Activated T-helper 1 cell treated with anti-CD3 and anti-CD28 coated beads, Interleukin-2, amount 50 U/mL, for 16 hours (primary cell): Measurements from ENCODE around the gene BPIFA2.
"Not testable (repeated sequence)": the region's sequence is repeated elsewhere in the genome, so short reads cannot be mapped to it uniquely, and the experiment has no call there.

Experiments used
- DNase-seq, 2 donors: peaks; one replicate each; pipeline ENCODE4 v3.0.0-alpha.2; 2020; ENCODE audit warnings: low read depth in 1 of 2, low spot score in 1 of 2

Gene BPIFA2, protein sequence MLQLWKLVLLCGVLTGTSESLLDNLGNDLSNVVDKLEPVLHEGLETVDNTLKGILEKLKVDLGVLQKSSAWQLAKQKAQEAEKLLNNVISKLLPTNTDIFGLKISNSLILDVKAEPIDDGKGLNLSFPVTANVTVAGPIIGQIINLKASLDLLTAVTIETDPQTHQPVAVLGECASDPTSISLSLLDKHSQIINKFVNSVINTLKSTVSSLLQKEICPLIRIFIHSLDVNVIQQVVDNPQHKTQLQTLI

GRCh38 chr20:33167859-33168258 lies at the start of gene BPIFA2:
Gene BPIFA2 (plus strand): TSS chr20:33168159. CDS start chr20:33169146, 987 bp downstream.
- DNase-seq: no peak

- DNase-seq: no peak
Observed at GRCh38 chr20:33119725-33120720, 47.9 kb upstream of the BPIFA2 start.

- DNase-seq: no peak
Observed at GRCh38 chr20:33120934-33121333, 47.0 kb upstream of the BPIFA2 start.

DNA sequence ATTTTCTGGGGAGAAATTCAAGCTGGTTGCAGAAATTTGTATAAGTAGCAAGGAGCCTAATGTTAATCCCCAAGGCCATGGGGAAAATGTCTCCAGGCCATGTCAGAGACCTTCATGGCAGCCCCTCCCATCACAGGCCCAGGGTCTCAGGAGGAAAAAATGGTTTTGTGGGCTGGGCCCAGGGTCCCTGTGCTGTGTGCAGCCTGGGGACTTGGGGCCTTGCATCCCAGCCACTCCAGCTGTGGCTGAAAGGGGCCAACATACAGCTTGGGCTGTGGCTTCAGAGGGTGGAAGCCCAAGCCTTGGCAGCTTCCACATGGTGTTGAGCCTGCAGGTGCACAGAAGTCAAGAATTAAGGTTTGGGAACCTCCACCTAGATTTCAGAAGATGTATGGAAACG lies 45.7 kb upstream of the BPIFA2 start:
- not testable (repeated sequence) for DNase-seq

DNA sequence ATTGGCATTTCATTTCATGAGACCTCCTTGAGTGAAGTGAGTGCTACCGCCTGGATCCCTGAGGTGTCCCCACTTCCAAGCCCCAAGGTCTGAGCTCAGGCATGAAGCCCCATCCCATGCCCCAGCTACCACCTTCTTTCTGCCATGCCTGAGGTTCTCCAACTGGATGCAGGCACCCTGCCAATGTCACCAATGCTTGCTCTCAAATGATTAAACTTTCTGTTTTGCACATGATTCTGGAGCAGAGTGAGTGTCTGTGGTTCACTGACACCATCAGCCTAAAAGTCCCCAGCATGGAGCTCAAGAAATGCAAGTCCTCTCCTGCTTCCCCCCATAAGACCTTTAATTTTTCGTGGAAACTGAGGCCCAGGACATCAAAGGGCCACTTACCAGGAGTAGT lies 43.7 kb upstream of the BPIFA2 start:
- no peak for DNase-seq

DNA sequence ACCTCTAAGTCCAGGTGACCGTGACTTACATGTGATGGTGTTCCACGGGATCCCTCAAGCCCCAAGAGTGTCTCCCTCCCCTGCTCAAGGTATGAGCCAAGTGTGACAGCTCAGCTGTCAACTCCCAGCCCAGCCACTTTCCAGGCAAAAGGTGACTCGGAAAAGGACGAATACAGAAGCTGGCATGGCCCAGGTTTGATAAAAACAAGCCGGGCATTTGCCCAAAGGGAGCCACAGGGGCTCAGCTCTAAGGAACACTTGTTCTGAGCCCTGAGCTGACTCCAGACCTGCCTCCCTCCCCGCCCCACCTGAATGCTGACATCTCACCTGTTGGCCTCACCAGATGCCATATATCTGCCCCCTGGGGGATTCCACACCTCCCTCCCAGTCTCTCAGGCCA lies 43.0 kb upstream of the BPIFA2 start:
- no peak for DNase-seq

- DNase-seq: no peak
Observed at GRCh38 chr20:33125983-33126382, 42.0 kb upstream of the BPIFA2 start.

GRCh38 chr20:33127422-33128097 lies 40.4 kb upstream of the BPIFA2 start:
- DNase-seq: no peak

DNA sequence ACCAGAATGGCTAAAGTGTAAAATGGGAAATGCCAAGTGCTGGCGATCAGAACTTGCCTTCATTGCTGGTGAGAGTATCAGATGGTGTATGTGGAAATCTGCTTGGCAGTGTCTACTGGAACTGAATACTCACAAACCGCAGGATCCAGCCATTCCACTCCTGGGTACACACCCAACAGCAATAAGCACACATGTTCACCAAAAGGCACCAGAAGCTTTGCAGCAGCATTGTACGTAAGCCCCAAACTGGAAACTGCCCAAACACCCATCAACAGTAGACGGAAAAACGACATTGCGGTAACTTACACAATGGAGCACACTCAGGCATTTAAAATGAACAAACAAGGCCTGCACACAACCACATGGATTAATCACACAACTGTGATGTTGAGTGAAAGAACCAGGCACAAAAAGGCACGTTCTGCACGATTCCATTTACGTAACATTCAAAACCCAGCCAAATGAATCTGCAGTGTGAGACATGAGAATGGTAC lies 37.3 kb upstream of the BPIFA2 start:
- DNase-seq: no peak

- no peak for DNase-seq
Observed at GRCh38 chr20:33131949-33132473, 35.9 kb upstream of the BPIFA2 start.

DNA sequence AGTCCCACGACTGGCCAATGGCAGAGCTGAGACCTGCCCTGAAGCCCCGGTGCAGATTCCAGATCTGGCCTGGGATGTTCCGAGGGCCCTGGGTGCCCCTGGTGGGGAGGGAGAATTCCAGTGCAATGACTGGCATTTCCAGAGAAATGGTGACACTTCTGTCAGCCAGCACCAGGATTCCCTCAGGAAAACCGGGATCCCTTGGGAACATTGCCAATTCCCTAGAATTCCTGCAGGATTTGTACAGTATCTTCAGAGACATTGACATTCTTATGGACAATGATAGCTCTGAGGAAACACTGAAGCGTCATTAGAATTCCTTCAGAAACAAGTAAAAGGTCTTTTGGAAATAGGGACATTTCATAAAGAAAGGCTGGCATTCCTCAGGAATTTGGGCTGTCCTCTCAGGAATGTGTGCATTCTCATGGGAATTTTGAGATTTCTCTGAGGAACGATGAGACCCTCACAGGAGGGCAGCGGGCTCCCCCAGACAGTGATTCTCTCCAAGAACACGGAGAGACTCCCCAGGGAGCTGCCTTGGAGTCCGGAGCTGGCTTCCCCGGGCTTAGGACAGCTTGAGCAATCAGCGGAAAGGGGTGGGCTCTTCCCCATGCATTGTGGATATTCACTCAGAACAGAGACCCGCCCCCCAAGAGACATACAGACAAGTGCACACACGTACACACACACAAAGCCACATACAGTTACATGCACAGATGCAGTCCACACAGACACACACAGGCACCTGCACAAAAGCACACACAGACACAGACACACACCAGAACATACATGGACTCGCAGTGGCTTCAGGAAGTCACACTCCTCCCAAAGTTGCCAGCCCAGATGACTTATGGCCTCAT lies 35.2 kb upstream of the BPIFA2 start:
- no peak for DNase-seq

- DNase-seq: no peak
Observed at GRCh38 chr20:33133373-33133941, 34.5 kb upstream of the BPIFA2 start.

DNA sequence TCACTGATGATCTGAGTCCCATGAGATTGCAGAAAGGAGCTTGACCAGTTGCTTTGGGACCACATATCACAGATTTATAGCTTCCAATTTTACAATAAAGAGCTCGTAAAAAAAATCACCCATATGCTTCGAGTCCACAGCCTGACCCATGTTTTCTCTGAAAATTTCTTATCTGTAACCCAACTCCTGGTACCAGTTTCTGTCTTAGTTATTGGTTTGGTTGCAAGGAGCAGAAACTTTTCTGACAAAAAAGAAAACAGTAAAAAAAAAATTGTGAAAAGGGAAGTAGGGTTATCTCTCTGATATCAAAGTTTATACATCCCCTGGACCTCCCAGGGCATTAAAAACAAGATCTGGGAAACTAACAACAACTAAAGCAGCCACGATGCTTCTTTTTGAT lies 30.8 kb upstream of the BPIFA2 start:
- no peak for DNase-seq

- no peak for DNase-seq
Observed at GRCh38 chr20:33139467-33139866, 28.5 kb upstream of the BPIFA2 start.

DNA sequence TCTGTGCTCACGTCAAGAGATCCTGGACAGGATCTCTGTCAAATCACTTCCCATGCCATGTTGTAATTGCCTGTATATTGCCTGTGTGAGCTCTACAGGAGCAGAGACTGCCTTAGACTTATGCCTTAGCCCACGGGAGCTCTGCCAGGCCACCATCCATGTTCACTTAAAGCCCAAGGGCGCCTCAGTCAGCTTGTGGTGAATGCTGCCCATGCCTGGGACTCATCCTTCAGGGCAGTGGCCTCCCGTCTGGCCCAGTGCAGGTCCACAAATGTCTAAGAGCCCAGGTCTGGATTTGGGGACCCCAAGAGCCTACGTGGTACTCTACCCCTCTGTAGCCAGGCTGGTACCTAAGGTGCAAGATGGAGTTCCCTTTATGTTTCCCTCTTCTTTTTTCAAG lies 22.4 kb upstream of the BPIFA2 start:
- DNase-seq: no peak

GRCh38 chr20:33147299-33147698 lies 20.7 kb upstream of the BPIFA2 start:
- no peak for DNase-seq

DNA sequence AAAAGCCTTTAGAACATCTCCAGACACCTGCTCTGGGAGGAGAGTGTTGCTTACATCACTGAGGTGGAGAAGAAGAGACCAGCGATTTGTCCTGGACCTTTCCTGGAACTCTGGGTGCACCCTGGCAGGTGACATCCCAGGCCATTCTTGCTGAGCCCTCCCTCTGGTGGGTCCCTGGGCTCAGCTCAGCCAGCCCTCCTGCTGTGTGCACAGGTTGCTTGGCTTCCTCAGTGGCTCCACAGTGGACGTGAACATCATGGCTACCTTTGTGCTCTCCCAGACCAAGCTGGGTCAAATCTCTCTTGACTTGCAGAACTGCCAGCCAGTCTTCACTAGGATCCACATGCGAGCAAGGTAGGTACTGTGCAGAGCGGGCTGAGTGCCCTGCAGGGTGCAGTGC lies 19.9 kb upstream of the BPIFA2 start:
- no peak for DNase-seq

DNA sequence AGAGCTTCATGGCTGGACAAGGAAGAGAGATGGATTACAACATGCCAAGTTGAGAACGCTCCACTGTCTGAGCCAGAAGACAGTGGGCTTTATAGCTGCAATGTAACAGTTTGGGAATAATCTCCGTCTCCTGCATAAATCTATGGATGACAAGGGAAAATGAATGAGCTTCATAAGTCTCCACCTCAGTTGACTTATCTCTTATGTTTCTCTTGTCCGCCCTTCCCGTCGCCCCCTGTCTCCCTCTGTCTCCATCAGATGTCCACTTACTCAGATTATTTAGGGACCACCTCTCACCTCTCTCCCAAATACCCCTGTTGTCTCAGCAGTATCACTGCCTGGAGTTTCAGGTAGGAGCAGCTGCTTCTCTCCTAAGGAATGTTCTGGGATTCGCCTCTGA lies 13.7 kb upstream of the BPIFA2 start:
- no peak for DNase-seq

DNA sequence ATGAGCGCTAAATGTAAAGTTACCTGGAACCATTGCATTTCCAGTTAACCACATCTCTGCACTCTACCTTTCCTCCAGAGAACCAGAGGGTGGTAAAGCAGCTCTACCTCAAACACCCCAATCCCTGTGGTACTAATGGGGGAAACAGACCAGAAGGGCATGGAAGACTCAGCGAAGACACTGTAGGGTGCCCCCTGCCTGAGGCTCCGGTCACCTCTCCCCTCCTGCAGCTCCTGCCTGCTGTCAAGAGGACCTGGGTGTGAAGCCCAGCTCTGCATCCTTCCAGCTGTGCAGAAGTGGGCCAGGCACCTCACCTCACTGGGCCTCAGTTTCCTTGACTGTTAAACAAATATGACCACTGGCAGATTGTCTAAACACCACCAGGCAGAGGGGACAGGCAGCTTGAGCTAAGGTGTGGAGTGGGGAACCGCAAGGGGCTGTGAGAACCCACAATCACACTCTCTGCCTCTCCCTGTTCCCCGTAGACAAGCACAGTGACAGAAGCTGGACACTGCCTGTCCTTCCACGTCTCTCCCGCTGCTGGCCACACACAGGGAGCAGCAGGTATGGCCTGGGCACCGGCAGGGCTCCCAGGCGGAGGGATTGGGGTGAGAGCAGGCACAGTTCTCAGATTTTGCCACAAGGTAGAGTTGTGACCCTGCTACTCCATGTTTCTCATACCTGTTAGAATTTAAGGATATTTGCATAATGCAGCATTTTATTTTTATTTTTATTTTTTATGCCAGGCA lies 9.1 kb upstream of the BPIFA2 start:
- no peak for DNase-seq
